ENCODE data around the gene MIA2. TPM values are rescaled to one million over a fixed set of nuclear protein-coding genes. Genes with fewer than 3 reads are reported as not detected.
"Not testable (repeated sequence)": the region's sequence is repeated elsewhere in the genome, so short reads cannot be mapped to it uniquely, and the experiment has no call there.

MIA2 gene
- total and polyA plus RNA-seq, 9 donors = 11.7 to 21.9 (median 19.5) TPM

- Histone ChIP-seq H3K27ac (no peak overlapping the region), H3K4me3 (no peak overlapping the region), H3K27me3 (no peaks in the 10 kb centered on the region), H3K9me3 (no peaks in the 10 kb centered on the region), H3K4me1 (ENCODE audit: insufficient read depth) (no peaks in the 10 kb centered on the region), H3K36me3 (no peaks in the 10 kb centered on the region)
- TF ChIP-seq POLR2A (IDR thresholded peaks at IDR 0.05) (no peak), EP300 (IDR thresholded peaks at IDR 0.05) (no peak), CTCF (IDR thresholded peaks at IDR 0.05) (no peak)
- WGBS, 3 donors = 92 to 96% (median 93%) methylated on average over 5 of the region's 5 CpGs
- intact Hi-C loops (cut with DNase I) = no loop called here
- no peak for DNase-seq
Measured at GRCh38 chr14:39275395-39275794, 41.7 kb downstream of the MIA2 start.

GRCh38 chr14:39276005-39276404, 42.3 kb downstream of the MIA2 start:
- H3K36me3 ChIP-seq = no peaks in the 10 kb centered on the region
- no peaks in the 10 kb centered on the region for H3K4me1 ChIP-seq (ENCODE audit: insufficient read depth)
- intact Hi-C loops (cut with DNase I) = no loop called here
- DNase-seq = no peak
- no peak overlapping the region for H3K27ac ChIP-seq
- no peak for TF ChIP-seq CTCF (IDR thresholded peaks at IDR 0.05)
- TF ChIP-seq EP300 (IDR thresholded peaks at IDR 0.05) = no peak
- no peak for TF ChIP-seq POLR2A (IDR thresholded peaks at IDR 0.05)
- 95 to 96% (median 96%) methylated on average over 1 of the region's 1 CpG for WGBS, 3 donors
- H3K9me3 ChIP-seq = no peaks in the 10 kb centered on the region
- H3K4me3 ChIP-seq = no peak overlapping the region
- no peaks in the 10 kb centered on the region for H3K27me3 ChIP-seq

- whole genome bisulfite sequencing, 3 donors = 83 to 91% (median 85%) methylated on average over 2 of the region's 2 CpGs
- intact Hi-C loops (cut with DNase I) = no loop called here
- no peak overlapping the region for H3K4me3 ChIP-seq
- no peaks in the 10 kb centered on the region for H3K27me3 ChIP-seq
- H3K9me3 ChIP-seq = no peaks in the 10 kb centered on the region
- TF ChIP-seq EP300 (IDR thresholded peaks at IDR 0.05) (no peak), POLR2A (IDR thresholded peaks at IDR 0.05) (no peak), CTCF (IDR thresholded peaks at IDR 0.05) (no peak)
- H3K27ac ChIP-seq = no peak overlapping the region
- DNase-seq = no peak
- H3K36me3 ChIP-seq = no peaks in the 10 kb centered on the region
- H3K4me1 ChIP-seq (ENCODE audit: insufficient read depth) = no peaks in the 10 kb centered on the region
Measured at GRCh38 chr14:39276579-39277114, 42.9 kb downstream of the MIA2 start.

- H3K9me3 ChIP-seq = no peaks in the 10 kb centered on the region
- intact Hi-C loops (cut with DNase I) = no loop called here
- no peaks in the 10 kb centered on the region for H3K4me1 ChIP-seq (ENCODE audit: insufficient read depth)
- no peaks in the 10 kb centered on the region for H3K36me3 ChIP-seq
- TF ChIP-seq POLR2A (IDR thresholded peaks at IDR 0.05) (no peak), CTCF (IDR thresholded peaks at IDR 0.05) (no peak), EP300 (IDR thresholded peaks at IDR 0.05) (no peak)
- no peaks in the 10 kb centered on the region for H3K27me3 ChIP-seq
- no peak overlapping the region for H3K27ac ChIP-seq
- H3K4me3 ChIP-seq = no peak overlapping the region
- no peak for DNase-seq
- WGBS, 3 donors = 90 to 94% (median 92%) methylated on average over 3 of the region's 3 CpGs
Measured at GRCh38 chr14:39279515-39279914, 45.8 kb downstream of the MIA2 start.

- 94 to 98% (median 98%) methylated on average over 3 of the region's 3 CpGs for WGBS, 3 donors
- H3K36me3 ChIP-seq; H3K27me3 ChIP-seq; DNase-seq; H3K4me1 ChIP-seq (ENCODE audit: insufficient read depth); H3K27ac ChIP-seq; intact Hi-C loops (cut with DNase I); H3K9me3 ChIP-seq; H3K4me3 ChIP-seq: not testable (repeated sequence)
Measured at GRCh38 chr14:39280678-39281077, 47.0 kb downstream of the MIA2 start.

All from ovary (tissue), 9 donors.